Measurements from ENCODE around the gene ACVR1.

DNA sequence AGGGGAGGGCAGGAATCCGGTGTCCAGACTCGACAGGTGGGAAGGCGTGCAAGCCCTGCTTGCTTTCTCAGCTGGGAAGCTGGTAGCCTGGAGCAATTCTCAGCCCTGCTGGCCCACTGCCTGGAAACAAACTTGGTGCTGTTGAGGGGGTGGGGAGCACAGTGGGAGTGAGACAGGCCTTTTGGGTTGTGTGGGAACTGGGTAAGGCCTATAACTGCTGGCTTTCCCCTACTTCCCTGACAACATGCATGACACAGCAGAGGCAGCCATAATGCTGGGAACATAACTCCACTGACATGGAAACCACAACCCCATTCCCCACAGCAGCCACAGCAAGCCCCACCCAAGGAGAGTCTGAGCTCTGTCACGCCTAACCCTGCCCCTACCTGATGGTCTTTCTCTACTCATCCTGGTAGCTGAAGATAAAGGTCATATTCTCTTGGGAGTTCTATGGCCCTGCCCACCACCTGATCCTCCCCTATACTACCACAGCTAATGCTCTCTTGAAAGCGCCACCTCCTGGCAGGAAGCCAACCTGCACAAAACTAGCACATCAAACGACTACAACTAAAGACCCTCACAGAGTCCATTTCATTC, 124.6 kb downstream of the ACVR1 start:
- TF ChIP-seq, protein P1, sequence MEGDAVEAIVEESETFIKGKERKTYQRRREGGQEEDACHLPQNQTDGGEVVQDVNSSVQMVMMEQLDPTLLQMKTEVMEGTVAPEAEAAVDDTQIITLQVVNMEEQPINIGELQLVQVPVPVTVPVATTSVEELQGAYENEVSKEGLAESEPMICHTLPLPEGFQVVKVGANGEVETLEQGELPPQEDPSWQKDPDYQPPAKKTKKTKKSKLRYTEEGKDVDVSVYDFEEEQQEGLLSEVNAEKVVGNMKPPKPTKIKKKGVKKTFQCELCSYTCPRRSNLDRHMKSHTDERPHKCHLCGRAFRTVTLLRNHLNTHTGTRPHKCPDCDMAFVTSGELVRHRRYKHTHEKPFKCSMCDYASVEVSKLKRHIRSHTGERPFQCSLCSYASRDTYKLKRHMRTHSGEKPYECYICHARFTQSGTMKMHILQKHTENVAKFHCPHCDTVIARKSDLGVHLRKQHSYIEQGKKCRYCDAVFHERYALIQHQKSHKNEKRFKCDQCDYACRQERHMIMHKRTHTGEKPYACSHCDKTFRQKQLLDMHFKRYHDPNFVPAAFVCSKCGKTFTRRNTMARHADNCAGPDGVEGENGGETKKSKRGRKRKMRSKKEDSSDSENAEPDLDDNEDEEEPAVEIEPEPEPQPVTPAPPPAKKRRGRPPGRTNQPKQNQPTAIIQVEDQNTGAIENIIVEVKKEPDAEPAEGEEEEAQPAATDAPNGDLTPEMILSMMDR (IDR thresholded peaks at IDR 0.05), result no peak
- no peak for TF ChIP-seq POLR2AphosphoS5 (IDR thresholded peaks at IDR 0.05)
- TF ChIP-seq POLR2A (IDR thresholded peaks at IDR 0.05), result no peak
- no peak for TF ChIP-seq EP300 (IDR thresholded peaks at IDR 0.05)
